HG02798 (cell line): ENCODE results near the gene CCNK.
A peak's percentile ranks its signal among the peaks of the same experiment; 100 is the strongest.

ENCODE experiments used
- ATAC-seq: cut with Tn5 transposase; IDR thresholded peaks from one replicate; pipeline ENCODE4 v1.9.1; 2021; ENCODE audit warnings: mild to moderate bottlenecking; ENCODE audit not compliant: unreplicated experiment, poor library complexity

CCNK gene

GRCh38 chr14:99480917-99481744 is at the start of gene CCNK:
Gene CCNK, plus strand, starts transcription at chr14:99481409. Its CDS starts 11,269 bp downstream, at chr14:99492678.
- peak; percentile 89 for ATAC-seq

GRCh38 chr14:99431986-99432385 is 49.2 kb upstream of the CCNK start:
- no peak for ATAC-seq

DNA sequence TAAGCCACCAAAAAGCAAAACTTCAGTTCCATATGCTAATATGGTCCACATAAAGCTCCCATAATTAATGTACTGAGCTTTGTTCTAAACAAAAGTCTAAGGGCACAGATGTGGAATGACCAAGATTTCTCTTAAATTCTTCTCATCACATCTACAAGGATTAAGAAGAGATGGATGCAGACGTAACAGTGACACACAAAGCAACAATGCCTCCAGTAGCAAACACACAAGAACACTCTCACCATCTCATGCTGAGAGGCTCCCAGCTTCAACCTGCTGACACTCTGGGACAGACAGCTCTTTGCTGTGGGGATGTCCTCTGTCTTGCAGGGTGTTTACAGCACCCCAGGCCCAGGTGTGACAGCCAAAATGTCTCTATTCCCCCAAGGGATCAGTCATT is 48.7 kb upstream of the CCNK start:
- no peak for ATAC-seq

GRCh38 chr14:99435327-99435726 is 45.9 kb upstream of the CCNK start:
- ATAC-seq = no peak

DNA sequence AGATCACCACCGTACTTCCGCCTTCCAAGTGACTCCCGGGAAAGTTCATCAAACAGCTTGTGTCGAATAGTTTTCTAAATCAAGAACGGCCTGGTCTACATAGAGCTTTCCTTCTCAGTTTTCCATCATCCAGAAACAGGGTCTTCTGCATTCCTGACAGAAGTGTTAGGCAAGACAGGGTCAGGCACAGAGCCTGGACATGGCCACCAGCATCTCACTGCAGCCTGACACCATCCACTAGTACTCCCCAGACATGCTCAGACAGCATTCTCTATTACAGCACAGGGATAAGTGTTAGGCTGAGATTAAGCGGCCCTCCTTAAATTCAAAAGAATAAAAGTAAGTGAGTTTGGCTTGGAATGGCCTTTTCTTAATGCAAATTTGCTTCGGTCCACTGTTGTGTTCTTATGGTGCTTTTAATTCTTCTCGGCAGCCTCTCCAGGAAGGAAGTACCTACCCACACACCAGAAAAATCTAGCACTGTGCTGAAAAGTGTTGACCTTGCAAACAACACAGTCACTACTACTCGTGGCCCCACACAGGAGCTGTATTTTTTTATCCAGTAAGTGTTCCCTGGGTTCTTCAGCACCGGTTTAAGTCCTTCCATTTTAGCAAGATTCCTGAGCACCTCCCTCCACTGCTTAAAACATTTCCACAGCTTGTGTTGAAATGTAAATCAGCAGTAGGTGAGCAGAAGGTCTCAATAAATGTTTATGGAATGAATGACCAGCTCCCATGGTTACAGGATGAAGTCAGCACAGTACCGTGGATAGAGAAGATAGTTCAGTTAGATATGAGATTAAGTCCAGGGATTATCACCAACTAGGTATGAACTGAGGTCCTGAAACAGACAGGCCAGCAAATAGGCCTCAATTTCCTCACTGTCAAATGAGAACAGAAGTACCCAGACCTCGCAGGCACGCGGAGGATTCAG is 44.7 kb upstream of the CCNK start:
- no peak for ATAC-seq

- no peak for ATAC-seq
These were observed 43.5 kb upstream of the CCNK start for GRCh38 chr14:99437706-99438105.

- ATAC-seq = no peak
These were observed 40.9 kb upstream of the CCNK start for GRCh38 chr14:99440278-99440677.

GRCh38 chr14:99441157-99441870 is 39.9 kb upstream of the CCNK start:
- no peak for ATAC-seq

DNA sequence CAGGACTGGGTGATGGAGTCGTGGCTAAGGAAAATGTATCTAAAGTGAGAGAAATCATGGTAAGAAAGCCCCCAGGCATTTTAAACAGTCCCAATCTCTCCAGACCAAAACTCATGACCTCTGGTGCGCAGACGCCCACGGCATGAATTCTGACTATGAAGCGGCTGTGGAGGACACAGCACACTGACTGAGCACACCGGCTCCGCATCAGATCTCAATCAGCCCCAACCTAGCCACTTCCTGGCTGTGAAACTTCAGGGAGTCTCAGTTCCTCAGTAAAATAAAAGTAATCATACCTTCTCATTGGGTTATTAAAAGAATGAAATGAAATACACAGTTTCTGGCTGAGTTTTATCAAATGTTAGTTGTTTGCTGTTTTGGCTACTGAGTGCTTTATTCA is 39.3 kb upstream of the CCNK start:
- no peak for ATAC-seq

GRCh38 chr14:99445931-99446330 is 35.3 kb upstream of the CCNK start:
- no peak for ATAC-seq

GRCh38 chr14:99447739-99448138 is 33.5 kb upstream of the CCNK start:
- ATAC-seq = no peak

DNA sequence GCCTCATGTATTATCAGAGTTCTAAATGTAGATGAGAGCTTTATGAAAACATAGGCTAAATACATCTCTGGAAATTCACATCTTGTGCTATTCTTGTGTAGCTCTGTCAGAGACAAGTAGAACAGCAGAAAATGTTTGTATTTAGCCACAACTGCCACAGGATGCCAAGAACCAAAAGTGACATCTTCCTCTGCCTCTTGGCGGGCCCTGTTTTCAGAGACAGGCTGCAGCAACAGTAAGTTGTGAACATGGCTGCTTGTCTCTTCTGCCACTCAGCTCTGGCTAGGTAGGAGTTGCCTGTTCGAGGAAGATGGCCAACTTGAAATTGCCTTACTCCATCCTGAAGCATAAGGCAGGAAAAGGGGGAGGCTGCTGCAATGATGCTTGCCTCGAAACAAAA is 30.9 kb upstream of the CCNK start:
- no peak for ATAC-seq

- ATAC-seq = no peak
These were observed 30.0 kb upstream of the CCNK start for GRCh38 chr14:99451234-99451633.

DNA sequence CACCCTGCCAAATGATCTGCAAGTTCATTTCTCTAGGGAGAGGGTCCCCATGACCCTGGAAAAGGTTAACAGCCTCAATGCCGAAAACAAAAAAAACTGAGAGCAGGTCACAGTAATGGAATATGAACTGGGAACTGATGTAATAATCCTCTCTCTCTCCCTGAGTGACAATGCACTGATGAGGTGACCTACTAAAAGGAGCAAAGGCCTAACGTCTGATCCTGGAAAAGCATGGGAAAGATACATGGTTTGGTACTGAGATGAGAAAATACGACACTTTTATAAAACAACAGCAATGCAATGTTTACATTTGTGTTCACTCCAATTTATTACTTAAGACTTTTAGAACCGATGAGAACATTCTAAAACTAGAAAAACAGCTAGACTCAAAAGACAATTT is 28.2 kb upstream of the CCNK start:
- no peak for ATAC-seq

GRCh38 chr14:99454246-99454645 is 27.0 kb upstream of the CCNK start:
- ATAC-seq = no peak

- ATAC-seq = no peak
These were observed 21.6 kb upstream of the CCNK start for GRCh38 chr14:99459481-99460100.

GRCh38 chr14:99460793-99461192 is 20.4 kb upstream of the CCNK start:
- no peak for ATAC-seq

GRCh38 chr14:99461411-99462085 is 19.7 kb upstream of the CCNK start:
- no peak for ATAC-seq

- no peak for ATAC-seq
These were observed 19.0 kb upstream of the CCNK start for GRCh38 chr14:99462210-99462609.

DNA sequence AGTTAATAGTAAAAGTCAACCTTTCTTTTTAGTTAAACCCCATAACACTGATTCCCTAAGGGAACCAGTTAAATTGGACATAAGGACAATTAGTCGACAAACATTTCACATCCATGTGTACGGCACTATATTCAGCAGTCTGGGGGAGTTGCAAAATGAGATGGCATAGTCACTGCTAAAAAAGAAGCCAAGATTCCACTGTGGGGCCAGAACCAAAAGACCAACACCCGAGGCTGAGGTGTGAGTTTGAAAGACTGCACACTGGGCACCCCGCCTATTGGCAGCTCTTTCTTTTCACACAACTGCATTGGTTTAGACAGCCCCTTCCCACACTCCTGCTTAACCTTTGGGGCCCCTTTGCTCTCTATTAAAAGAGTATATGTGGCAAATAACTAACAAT is 17.2 kb upstream of the CCNK start:
- no peak for ATAC-seq
